Activated CD4-positive, alpha-beta T cell treated with anti-CD3 and anti-CD28 coated beads for 48 hours (primary cell): ENCODE measurements around the gene GCNT3.
"Not testable (repeated sequence)": the region's sequence is repeated elsewhere in the genome, so short reads cannot be mapped to it uniquely, and the experiment has no call there.

ENCODE experiments used
- DNase-seq: peaks from one replicate; pipeline ENCODE4 v3.0.0-alpha.2; 2020

The GCNT3 gene

GRCh38 chr15:59618406-59618805, 6.8 kb downstream of the GCNT3 start:
- no peak for DNase-seq

- DNase-seq, result peak; percentile 71
These were observed 10.7 kb downstream of the GCNT3 start for GRCh38 chr15:59622289-59622688.

- DNase-seq, result no peak
These were observed 21.1 kb downstream of the GCNT3 start for GRCh38 chr15:59632714-59633113.

- DNase-seq, result no peak
These were observed 24.6 kb downstream of the GCNT3 start for GRCh38 chr15:59636184-59636583.

- DNase-seq, result not testable (repeated sequence)
These were observed 25.9 kb downstream of the GCNT3 start for GRCh38 chr15:59637507-59637906.

GRCh38 chr15:59642351-59642750, 30.8 kb downstream of the GCNT3 start:
- DNase-seq, result no peak

- no peak for DNase-seq
These were observed 33.2 kb downstream of the GCNT3 start for GRCh38 chr15:59644756-59645155.

- not testable (repeated sequence) for DNase-seq
These were observed 34.2 kb downstream of the GCNT3 start for GRCh38 chr15:59645812-59646211.

GRCh38 chr15:59646277-59646676, 34.7 kb downstream of the GCNT3 start:
- DNase-seq, result no peak

- DNase-seq, result no peak
These were observed 35.5 kb downstream of the GCNT3 start for GRCh38 chr15:59647085-59647484.

- DNase-seq, result no peak
These were observed 38.0 kb downstream of the GCNT3 start for GRCh38 chr15:59649603-59650002.

GRCh38 chr15:59654046-59654445, 42.5 kb downstream of the GCNT3 start:
- DNase-seq, result no peak

GRCh38 chr15:59656897-59657634, 45.5 kb downstream of the GCNT3 start, which contains the start of gene GTF2A2:
Gene GTF2A2 (minus strand): TSS chr15:59657515. CDS start chr15:59652277, 5,238 bp downstream.
- DNase-seq, result peak; percentile 96

- DNase-seq, result no peak
These were observed 46.1 kb downstream of the GCNT3 start for GRCh38 chr15:59657635-59658125.

- DNase-seq, result no peak
These were observed 47.8 kb downstream of the GCNT3 start for GRCh38 chr15:59659366-59659765.

- DNase-seq, result no peak
These were observed 50.7 kb downstream of the GCNT3 start for GRCh38 chr15:59662260-59662659.

- no peak for DNase-seq
These were observed 57.0 kb downstream of the GCNT3 start for GRCh38 chr15:59668556-59668955.
